Right atrium auricular region (tissue), 2 donors: ENCODE results near the gene THG1L. TPM values are rescaled to one million over a fixed set of nuclear protein-coding genes. Genes with fewer than 3 reads are reported as not detected.

Source experiments
- DNase-seq: peaks from one replicate; pipeline ENCODE4 v3.0.0-alpha.2; 2019; ENCODE audit warnings: low spot score
- H3K27ac ChIP-seq, 2 donors: fragments of 200-600 bp; sonication (generic); 1 replicate in 1 of 2; 2 replicates in 1 of 2; pipeline ENCODE4 v1.5.1; 2016 to 2019
- H3K27me3 ChIP-seq, 2 donors: fragments of 200-600 bp; sonication (generic); one replicate each; pipeline versions ENCODE4 v1.5.1 to v1.6.0; 2017 to 2019
- H3K36me3 ChIP-seq: fragments of 200-600 bp; sonication (generic); one replicate; pipeline ENCODE4 v1.5.1; 2016
- H3K4me1 ChIP-seq, 2 donors: fragments of 200-600 bp; sonication (generic); one replicate each; pipeline versions ENCODE4 v1.5.1 to v1.6.0; 2017 to 2019
- H3K4me3 ChIP-seq, 2 donors: fragments of 200-600 bp; sonication (generic); 1 replicate in 1 of 2; 2 replicates in 1 of 2; pipeline ENCODE4 v1.5.1; 2017 to 2019; ENCODE audit warnings: mild to moderate bottlenecking in 1 of 2, moderate library complexity in 1 of 2
- H3K9me3 ChIP-seq, 2 donors: fragments of 200-600 bp; sonication (generic); one replicate each; pipeline ENCODE4 v1.5.1; 2019
- total RNA-seq, 2 donors: library from RNA; depleted of rRNA; stranded (reverse); fragments of >200 nt; gene quantifications; one replicate each; pipeline ENCODE4 v1.1.0, GENCODE V29; 2016
- TF ChIP-seq, protein P1 (sequence below), 2 donors: fragments of 200-600 bp; sonication (generic); IDR thresholded peaks; one replicate each; pipeline ENCODE4 v1.5.1; 2019; ENCODE audit warnings: antibody characterized with exemption in 2 of 2

The THG1L gene
- total RNA-seq, 2 donors from 2014 or later, result 4.5 to 4.8 TPM

DNA sequence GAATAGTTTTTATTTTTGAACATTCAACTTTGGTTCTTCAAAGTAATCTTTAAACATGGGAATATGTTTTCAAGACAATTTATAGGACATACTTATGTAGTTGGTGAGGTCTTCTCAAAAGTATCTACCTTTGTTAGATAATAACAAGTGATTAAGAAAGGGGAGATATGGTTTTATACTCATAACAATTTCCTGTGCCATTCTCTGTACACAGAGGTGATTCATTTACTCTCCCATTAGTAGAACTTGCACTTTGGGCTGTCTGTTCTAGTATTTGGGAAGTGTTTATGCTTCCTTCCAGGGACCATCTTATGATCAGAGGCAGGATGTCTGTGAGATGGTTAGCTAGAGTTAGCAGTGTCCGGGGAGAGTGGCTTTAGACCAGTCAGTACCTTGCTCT is 27.5 kb downstream of the THG1L start:
- no peak overlapping the region for H3K27ac ChIP-seq
- H3K9me3 ChIP-seq, result no peaks in the 10 kb centered on the region
- no peaks in the 10 kb centered on the region for H3K27me3 ChIP-seq
- no peaks in the 10 kb centered on the region for H3K4me1 ChIP-seq
- DNase-seq, result no peak
- no peak overlapping the region for H3K4me3 ChIP-seq
- H3K36me3 ChIP-seq, result peaks cover 17% of the 10 kb centered on the region
- TF ChIP-seq, protein P1, sequence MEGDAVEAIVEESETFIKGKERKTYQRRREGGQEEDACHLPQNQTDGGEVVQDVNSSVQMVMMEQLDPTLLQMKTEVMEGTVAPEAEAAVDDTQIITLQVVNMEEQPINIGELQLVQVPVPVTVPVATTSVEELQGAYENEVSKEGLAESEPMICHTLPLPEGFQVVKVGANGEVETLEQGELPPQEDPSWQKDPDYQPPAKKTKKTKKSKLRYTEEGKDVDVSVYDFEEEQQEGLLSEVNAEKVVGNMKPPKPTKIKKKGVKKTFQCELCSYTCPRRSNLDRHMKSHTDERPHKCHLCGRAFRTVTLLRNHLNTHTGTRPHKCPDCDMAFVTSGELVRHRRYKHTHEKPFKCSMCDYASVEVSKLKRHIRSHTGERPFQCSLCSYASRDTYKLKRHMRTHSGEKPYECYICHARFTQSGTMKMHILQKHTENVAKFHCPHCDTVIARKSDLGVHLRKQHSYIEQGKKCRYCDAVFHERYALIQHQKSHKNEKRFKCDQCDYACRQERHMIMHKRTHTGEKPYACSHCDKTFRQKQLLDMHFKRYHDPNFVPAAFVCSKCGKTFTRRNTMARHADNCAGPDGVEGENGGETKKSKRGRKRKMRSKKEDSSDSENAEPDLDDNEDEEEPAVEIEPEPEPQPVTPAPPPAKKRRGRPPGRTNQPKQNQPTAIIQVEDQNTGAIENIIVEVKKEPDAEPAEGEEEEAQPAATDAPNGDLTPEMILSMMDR (IDR thresholded peaks at IDR 0.05), result no peak

DNA sequence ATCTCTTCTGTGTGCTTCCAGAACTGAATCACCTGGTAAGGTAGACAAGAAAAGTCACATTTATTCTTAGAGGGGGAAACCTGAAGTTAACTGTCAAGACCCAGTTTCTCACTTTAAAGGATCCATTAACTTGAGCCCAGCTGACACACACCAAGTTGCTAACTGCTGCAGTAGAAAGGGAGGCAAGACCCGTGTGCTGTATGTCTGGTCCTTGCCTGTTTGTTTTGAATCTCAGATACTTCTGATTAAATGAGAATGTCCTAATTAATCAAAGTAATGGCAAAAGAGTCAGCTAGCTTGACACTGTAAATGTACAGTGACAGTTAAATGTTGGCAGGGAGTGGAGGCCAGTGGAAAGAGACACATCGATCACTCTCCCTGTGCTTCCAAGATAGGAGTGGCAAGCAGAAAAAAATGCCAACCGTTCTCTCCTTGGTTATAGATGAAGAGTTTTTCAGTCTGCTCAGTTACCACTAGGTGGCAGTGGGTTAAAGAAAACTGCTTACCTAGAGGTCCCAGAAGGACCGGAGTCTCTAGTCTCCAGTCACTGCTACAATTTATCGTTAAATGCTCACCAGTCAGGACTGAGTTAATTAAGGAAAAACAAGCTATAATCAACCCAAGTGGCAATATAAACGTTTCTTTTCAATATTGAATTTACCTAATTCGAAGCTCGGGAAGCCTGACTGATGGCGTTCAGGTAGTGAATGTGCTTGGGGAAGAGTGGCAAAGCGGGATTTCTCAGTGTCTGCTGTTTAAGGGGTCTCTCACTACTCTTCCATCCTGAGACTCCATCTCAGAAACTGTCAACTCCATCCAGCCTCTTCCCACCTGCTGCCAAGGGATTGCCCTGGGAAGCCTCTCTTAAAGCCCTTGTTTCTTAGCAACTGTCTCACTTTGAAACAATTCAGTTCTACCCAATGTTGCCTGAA is 30.7 kb downstream of the THG1L start:
- no peak overlapping the region for H3K4me3 ChIP-seq
- no peak for DNase-seq
- TF ChIP-seq, protein P1 (IDR thresholded peaks at IDR 0.05), result peak; percentile 66 to 86
- H3K4me1 ChIP-seq, result no peaks in the 10 kb centered on the region
- H3K27ac ChIP-seq, result no peak overlapping the region
- H3K36me3 ChIP-seq, result no peaks in the 10 kb centered on the region
- H3K27me3 ChIP-seq, result no peaks in the 10 kb centered on the region
- no peaks in the 10 kb centered on the region for H3K9me3 ChIP-seq

DNA sequence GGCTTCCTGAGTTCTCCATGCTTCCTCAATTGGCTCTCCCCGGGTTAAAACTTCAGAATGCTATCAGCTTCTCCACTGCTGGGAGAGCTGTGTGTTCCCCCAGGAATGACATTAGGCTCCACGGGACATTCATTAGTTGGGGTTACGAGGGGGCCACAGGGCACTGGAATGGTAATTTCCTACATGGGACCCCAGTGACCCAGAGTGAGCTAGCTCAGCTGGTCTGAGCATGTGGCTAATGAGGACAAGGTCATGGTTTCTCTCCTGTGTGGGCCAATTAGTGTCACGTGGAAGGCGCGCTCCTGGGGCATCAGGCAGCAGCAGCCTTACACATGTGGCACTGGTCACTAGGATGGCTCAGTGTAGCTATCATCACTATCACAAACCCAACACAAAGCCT is 33.3 kb downstream of the THG1L start:
- TF ChIP-seq, protein P1 (IDR thresholded peaks at IDR 0.05), result no peak
- no peaks in the 10 kb centered on the region for H3K27me3 ChIP-seq
- DNase-seq, result no peak
- H3K4me3 ChIP-seq, result no peak overlapping the region
- no peak overlapping the region for H3K27ac ChIP-seq
- no peaks in the 10 kb centered on the region for H3K9me3 ChIP-seq
- H3K4me1 ChIP-seq, result peaks cover 0 to 6% of the 10 kb centered on the region in 2 donors
- H3K36me3 ChIP-seq, result no peaks in the 10 kb centered on the region

DNA sequence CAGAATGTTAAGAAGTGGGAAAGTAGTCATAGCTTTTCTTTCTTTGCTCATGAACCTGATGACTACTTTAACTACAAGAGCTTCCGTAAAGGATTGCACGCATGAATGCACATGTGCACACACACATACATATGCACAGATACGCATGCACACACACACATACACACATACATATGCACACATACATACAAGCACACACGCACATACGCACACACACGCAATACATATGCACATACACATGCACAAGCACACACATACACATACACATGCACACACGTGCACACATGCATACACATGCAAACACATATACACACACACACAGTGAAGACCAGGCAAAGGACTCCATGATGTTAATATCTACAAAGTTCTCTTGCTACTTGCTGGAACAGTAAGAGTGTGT is 35.2 kb downstream of the THG1L start:
- Histone ChIP-seq H3K27ac (no peak overlapping the region), H3K36me3 (no peaks in the 10 kb centered on the region), H3K9me3 (no peaks in the 10 kb centered on the region), H3K4me1 (peaks cover 0 to 6% of the 10 kb centered on the region in 2 donors), H3K4me3 (no peak overlapping the region), H3K27me3 (no peaks in the 10 kb centered on the region)
- DNase-seq, result no peak
- TF ChIP-seq, protein P1 (IDR thresholded peaks at IDR 0.05), result no peak

DNA sequence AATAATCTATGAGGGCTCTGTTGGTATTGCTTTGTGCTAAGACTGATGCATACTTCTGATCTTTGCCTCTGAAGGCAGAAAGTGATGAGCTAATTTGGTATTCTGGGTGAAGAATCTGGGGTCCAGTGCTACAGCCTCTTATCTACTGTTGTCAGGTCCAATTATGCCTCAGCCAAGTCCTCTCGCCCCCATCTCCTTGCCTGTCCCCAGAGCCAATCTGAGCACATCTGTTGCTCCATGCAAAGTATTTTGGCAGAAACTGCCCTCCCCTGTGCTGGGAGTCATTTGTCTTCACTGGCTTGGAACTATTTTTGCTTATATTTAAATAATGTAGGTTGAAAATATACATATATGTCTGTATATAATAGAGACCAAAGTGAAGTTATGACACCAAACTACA is 35.7 kb downstream of the THG1L start:
- Histone ChIP-seq H3K36me3 (no peaks in the 10 kb centered on the region), H3K27me3 (no peaks in the 10 kb centered on the region), H3K4me1 (peaks cover 0 to 6% of the 10 kb centered on the region in 2 donors), H3K27ac (no peak overlapping the region), H3K4me3 (no peak overlapping the region), H3K9me3 (no peaks in the 10 kb centered on the region)
- TF ChIP-seq, protein P1 (IDR thresholded peaks at IDR 0.05), result no peak
- no peak for DNase-seq
